Immature natural killer cell (primary cell): ENCODE results near the gene TLX1. TPM values are rescaled to one million over a fixed set of nuclear protein-coding genes. Genes with fewer than 3 reads are reported as not detected.

ENCODE experiments used
- DNase-seq, 3 donors: peaks; one replicate each; pipeline ENCODE4 v3.0.0; 2022; ENCODE audit warnings: mixed read lengths in 1 of 3
- H3K27ac Mint-ChIP-seq, 6 donors: one replicate each; pipeline ENCODE4 v1.8.0; 2020; ENCODE audit warnings: mixed read lengths in 6 of 6, mild to moderate bottlenecking in 5 of 6, inconsistent platforms in 4 of 6, moderate library complexity in 3 of 6
- H3K27me3 Mint-ChIP-seq, 3 donors: one replicate each; pipeline ENCODE4 v1.8.0; 2020 to 2021; ENCODE audit warnings: low read depth in 3 of 3, mild to moderate bottlenecking in 3 of 3, mixed read lengths in 3 of 3, moderate library complexity in 3 of 3, inconsistent platforms in 1 of 3
- H3K36me3 Mint-ChIP-seq, 3 donors: one replicate each; pipeline ENCODE4 v1.8.0; 2020; ENCODE audit warnings: mixed read lengths in 3 of 3, inconsistent platforms in 2 of 3, mild to moderate bottlenecking in 2 of 3
- H3K4me1 Mint-ChIP-seq, 2 donors: one replicate each; pipeline ENCODE4 v1.8.0; 2020; ENCODE audit warnings: inconsistent platforms in 2 of 2, mild to moderate bottlenecking in 2 of 2, mixed read lengths in 2 of 2, moderate library complexity in 1 of 2
- H3K4me3 Mint-ChIP-seq, 5 donors: one replicate each; pipeline ENCODE4 v1.8.0; 2020; ENCODE audit warnings: mild to moderate bottlenecking in 5 of 5, mixed read lengths in 5 of 5, inconsistent platforms in 3 of 5, moderate library complexity in 3 of 5
- H3K9me3 Mint-ChIP-seq, 6 donors: one replicate each; pipeline ENCODE4 v1.8.0; 2020; ENCODE audit warnings: mild to moderate bottlenecking in 6 of 6, mixed read lengths in 6 of 6, inconsistent platforms in 4 of 6, moderate library complexity in 3 of 6
- polyA plus RNA-seq, 3 donors: library from polyadenylated mRNA; unstranded; fragments of 300-500 nt; fragmentation: Illumina TruSeq; gene quantifications; one replicate each; pipeline ENCODE4 v1.2.3, GENCODE V29; 2021

The TLX1 gene
- not detected for polyA plus RNA-seq

GRCh38 chr10:101130984-101131961 is at the start of gene TLX1:
Gene TLX1, plus strand, starts transcription at chr10:101131300. Its CDS starts 242 bp downstream, at chr10:101131542.
- H3K27ac Mint-ChIP-seq = no peak within 1 kb of the TSS
- H3K4me1 Mint-ChIP-seq = peaks cover 0 to 6% of the 10 kb centered on the region in 2 donors
- H3K4me3 Mint-ChIP-seq = peak within 1 kb of the TSS in 1 of 5 donors; percentile 62
- peaks cover 0 to 4% (median 4%) of the 10 kb centered on the region in 3 donors for H3K36me3 Mint-ChIP-seq
- peaks cover 16 to 38% (median 29%) of the 10 kb centered on the region in 3 donors for H3K27me3 Mint-ChIP-seq
- peaks cover 0 to 7% (median 0%) of the 10 kb centered on the region in 6 donors for H3K9me3 Mint-ChIP-seq
- DNase-seq = no peak

- no peak overlapping the region for H3K27ac Mint-ChIP-seq
- peaks cover 13 to 17% (median 16%) of the 10 kb centered on the region in 3 donors for H3K27me3 Mint-ChIP-seq
- no peaks in the 10 kb centered on the region for H3K4me1 Mint-ChIP-seq
- no peaks in the 10 kb centered on the region for H3K9me3 Mint-ChIP-seq
- H3K4me3 Mint-ChIP-seq = no peak overlapping the region
- DNase-seq = no peak
- H3K36me3 Mint-ChIP-seq = no peaks in the 10 kb centered on the region
Observed at GRCh38 chr10:101085846-101086245, 45.3 kb upstream of the TLX1 start.

GRCh38 chr10:101087376-101087775 is 43.7 kb upstream of the TLX1 start:
- H3K36me3 Mint-ChIP-seq = no peaks in the 10 kb centered on the region
- DNase-seq = no peak
- no peak overlapping the region for H3K4me3 Mint-ChIP-seq
- H3K9me3 Mint-ChIP-seq = no peaks in the 10 kb centered on the region
- peaks cover 12 to 26% (median 18%) of the 10 kb centered on the region in 3 donors for H3K27me3 Mint-ChIP-seq
- no peak overlapping the region for H3K27ac Mint-ChIP-seq
- no peaks in the 10 kb centered on the region for H3K4me1 Mint-ChIP-seq

GRCh38 chr10:101087965-101088364 is 43.1 kb upstream of the TLX1 start:
- H3K9me3 Mint-ChIP-seq = no peaks in the 10 kb centered on the region
- H3K4me3 Mint-ChIP-seq = no peak overlapping the region
- H3K27ac Mint-ChIP-seq = peak overlapping the region in 1 of 6 donors; percentile 50
- no peaks in the 10 kb centered on the region for H3K4me1 Mint-ChIP-seq
- H3K36me3 Mint-ChIP-seq = no peaks in the 10 kb centered on the region
- H3K27me3 Mint-ChIP-seq = peaks cover 12 to 22% (median 18%) of the 10 kb centered on the region in 3 donors
- DNase-seq = no peak

GRCh38 chr10:101089520-101090299 is 41.4 kb upstream of the TLX1 start:
- Mint-ChIP-seq H3K27ac (no peak overlapping the region), H3K4me3 (no peak overlapping the region), H3K4me1 (no peaks in the 10 kb centered on the region), H3K9me3 (no peaks in the 10 kb centered on the region), H3K27me3 (peaks cover 12 to 22% (median 20%) of the 10 kb centered on the region in 3 donors), H3K36me3 (no peaks in the 10 kb centered on the region)
- DNase-seq = no peak

- Mint-ChIP-seq H3K4me1 (no peaks in the 10 kb centered on the region), H3K27me3 (peaks cover 10 to 22% (median 17%) of the 10 kb centered on the region in 3 donors), H3K9me3 (no peaks in the 10 kb centered on the region), H3K36me3 (no peaks in the 10 kb centered on the region), H3K4me3 (no peak overlapping the region), H3K27ac (no peak overlapping the region)
- DNase-seq = no peak
Observed at GRCh38 chr10:101090597-101090996, 40.5 kb upstream of the TLX1 start.

GRCh38 chr10:101091546-101092290 is 39.4 kb upstream of the TLX1 start:
- Mint-ChIP-seq H3K27me3 (peaks cover 12 to 19% (median 17%) of the 10 kb centered on the region in 3 donors), H3K4me3 (no peak overlapping the region), H3K9me3 (no peaks in the 10 kb centered on the region), H3K36me3 (no peaks in the 10 kb centered on the region), H3K27ac (no peak overlapping the region), H3K4me1 (no peaks in the 10 kb centered on the region)
- DNase-seq = no peak

- H3K27ac Mint-ChIP-seq = no peak overlapping the region
- no peaks in the 10 kb centered on the region for H3K9me3 Mint-ChIP-seq
- no peak overlapping the region for H3K4me3 Mint-ChIP-seq
- H3K4me1 Mint-ChIP-seq = no peaks in the 10 kb centered on the region
- no peaks in the 10 kb centered on the region for H3K36me3 Mint-ChIP-seq
- H3K27me3 Mint-ChIP-seq = peaks cover 9 to 15% (median 13%) of the 10 kb centered on the region in 3 donors
- DNase-seq = no peak
Observed at GRCh38 chr10:101092881-101093354, 38.2 kb upstream of the TLX1 start.

- no peak overlapping the region for H3K27ac Mint-ChIP-seq
- no peaks in the 10 kb centered on the region for H3K4me1 Mint-ChIP-seq
- no peak for DNase-seq
- no peaks in the 10 kb centered on the region for H3K9me3 Mint-ChIP-seq
- no peaks in the 10 kb centered on the region for H3K36me3 Mint-ChIP-seq
- no peak overlapping the region for H3K4me3 Mint-ChIP-seq
- H3K27me3 Mint-ChIP-seq = peaks cover 9 to 13% (median 11%) of the 10 kb centered on the region in 3 donors
Observed at GRCh38 chr10:101094121-101094879, 36.8 kb upstream of the TLX1 start.

GRCh38 chr10:101095004-101095403 is 36.1 kb upstream of the TLX1 start:
- Mint-ChIP-seq H3K27me3 (peaks cover 7 to 17% (median 8%) of the 10 kb centered on the region in 3 donors), H3K4me3 (no peak overlapping the region), H3K4me1 (no peaks in the 10 kb centered on the region), H3K27ac (no peak overlapping the region), H3K9me3 (no peaks in the 10 kb centered on the region), H3K36me3 (no peaks in the 10 kb centered on the region)
- no peak for DNase-seq

- Mint-ChIP-seq H3K27me3 (peaks cover 2 to 13% (median 9%) of the 10 kb centered on the region in 3 donors), H3K4me1 (no peaks in the 10 kb centered on the region), H3K4me3 (no peak overlapping the region), H3K27ac (no peak overlapping the region), H3K9me3 (no peaks in the 10 kb centered on the region), H3K36me3 (no peaks in the 10 kb centered on the region)
- peak; percentile 51 to 57 (median 52) for DNase-seq
Observed at GRCh38 chr10:101095550-101096213, 35.4 kb upstream of the TLX1 start.

- H3K27ac Mint-ChIP-seq = no peak overlapping the region
- peaks cover 2 to 9% (median 6%) of the 10 kb centered on the region in 3 donors for H3K27me3 Mint-ChIP-seq
- no peak for DNase-seq
- H3K4me1 Mint-ChIP-seq = no peaks in the 10 kb centered on the region
- H3K4me3 Mint-ChIP-seq = no peak overlapping the region
- no peaks in the 10 kb centered on the region for H3K9me3 Mint-ChIP-seq
- H3K36me3 Mint-ChIP-seq = no peaks in the 10 kb centered on the region
Observed at GRCh38 chr10:101096378-101096777, 34.7 kb upstream of the TLX1 start.
